ENCODE measurements around the gene KDM4C.

The KDM4C gene

DNA sequence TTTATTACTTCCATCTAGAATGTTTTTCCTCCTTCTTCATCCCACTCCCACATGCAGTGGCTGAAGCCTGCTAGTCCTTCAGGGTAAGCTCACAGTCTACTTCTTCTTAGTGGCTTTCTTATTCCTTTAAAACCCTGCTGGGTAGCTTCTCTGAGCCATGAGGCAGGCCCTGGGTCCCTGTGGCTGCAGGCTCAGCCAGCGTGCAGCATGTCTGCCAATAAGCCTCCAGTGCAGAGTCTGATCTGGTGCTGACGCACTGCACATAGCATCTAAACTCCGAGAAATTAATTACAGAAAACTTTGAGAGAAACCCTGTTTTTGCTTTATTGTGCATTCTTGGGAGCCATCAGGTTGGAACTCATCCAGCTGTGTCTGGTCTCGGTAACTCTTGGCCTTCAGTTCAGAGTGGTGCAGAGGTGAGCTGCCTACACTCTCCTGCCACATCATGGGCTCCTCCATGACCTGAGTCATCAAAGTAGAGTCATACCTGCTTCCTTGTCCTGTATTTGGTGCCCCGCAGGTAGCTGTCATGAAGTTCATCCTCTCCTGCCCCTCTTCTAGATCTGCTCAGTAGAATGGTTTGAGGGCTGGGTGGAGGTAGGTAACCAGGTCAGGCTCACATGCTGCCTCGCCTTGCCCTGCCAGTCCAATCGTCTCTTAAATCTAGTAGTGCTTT lies 339.4 kb downstream of the KDM4C start:
- Histone ChIP-seq H3K36me3 (no peaks in the 10 kb centered on the region), H3K9me3 (no peaks in the 10 kb centered on the region), H3K4me1 (ENCODE audit: control insufficient read depth in 1 of 2, insufficient read depth in 1 of 2, low read depth in 1 of 2, low read length in 1 of 2) (no peaks in the 10 kb centered on the region), H3K27me3 (no peaks in the 10 kb centered on the region), H3K4me3 (ENCODE audit: low read depth in 1 of 2, low read length in 1 of 2) (no peak overlapping the region), H3K27ac (no peak overlapping the region)
- TF ChIP-seq, protein P1, sequence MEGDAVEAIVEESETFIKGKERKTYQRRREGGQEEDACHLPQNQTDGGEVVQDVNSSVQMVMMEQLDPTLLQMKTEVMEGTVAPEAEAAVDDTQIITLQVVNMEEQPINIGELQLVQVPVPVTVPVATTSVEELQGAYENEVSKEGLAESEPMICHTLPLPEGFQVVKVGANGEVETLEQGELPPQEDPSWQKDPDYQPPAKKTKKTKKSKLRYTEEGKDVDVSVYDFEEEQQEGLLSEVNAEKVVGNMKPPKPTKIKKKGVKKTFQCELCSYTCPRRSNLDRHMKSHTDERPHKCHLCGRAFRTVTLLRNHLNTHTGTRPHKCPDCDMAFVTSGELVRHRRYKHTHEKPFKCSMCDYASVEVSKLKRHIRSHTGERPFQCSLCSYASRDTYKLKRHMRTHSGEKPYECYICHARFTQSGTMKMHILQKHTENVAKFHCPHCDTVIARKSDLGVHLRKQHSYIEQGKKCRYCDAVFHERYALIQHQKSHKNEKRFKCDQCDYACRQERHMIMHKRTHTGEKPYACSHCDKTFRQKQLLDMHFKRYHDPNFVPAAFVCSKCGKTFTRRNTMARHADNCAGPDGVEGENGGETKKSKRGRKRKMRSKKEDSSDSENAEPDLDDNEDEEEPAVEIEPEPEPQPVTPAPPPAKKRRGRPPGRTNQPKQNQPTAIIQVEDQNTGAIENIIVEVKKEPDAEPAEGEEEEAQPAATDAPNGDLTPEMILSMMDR (IDR thresholded peaks at IDR 0.05) = no peak

DNA sequence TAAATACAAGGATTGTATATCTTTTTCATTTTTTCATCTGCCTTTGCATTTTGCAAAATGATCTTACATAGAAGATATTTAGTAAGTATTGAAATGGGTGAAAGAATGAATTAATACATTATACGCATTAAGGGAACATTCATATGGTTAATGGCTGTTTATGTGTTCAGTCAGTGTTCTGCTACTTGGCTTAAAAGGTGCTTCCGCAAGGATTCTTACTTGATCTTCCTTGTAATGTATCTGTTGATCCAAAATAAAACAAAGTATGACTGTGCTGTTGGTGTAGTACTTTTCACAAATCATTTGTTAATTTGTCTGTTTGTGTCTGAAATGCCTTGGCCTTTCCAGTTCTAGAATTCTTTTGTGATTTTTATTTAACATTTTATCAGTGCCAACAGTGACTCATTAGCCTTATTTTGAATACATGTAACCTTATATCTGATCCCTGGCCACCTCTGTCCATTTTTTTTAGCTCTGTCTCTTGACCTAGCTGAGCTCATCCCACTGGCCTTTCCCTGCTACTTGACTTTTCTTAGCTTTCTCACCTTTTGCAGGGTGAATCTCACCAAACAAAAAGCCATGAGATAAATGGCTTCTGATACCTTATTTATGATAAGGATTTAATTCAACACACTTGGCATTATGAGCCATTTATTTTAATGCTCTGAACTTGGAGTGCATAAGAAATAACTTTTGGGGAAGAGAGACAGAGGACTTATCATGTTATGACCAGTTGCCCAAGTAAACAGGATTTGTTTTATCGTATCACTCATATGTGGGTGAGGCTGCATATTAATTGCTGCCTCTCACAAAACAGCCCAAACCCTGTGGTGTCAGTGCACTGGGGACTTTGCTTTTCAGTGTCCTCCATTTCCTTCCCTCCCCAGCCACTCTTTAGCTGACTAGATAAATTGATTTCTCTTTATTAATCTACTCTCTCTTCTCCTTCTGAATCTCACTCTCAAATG lies 340.3 kb downstream of the KDM4C start:
- Histone ChIP-seq H3K27ac (no peak overlapping the region), H3K9me3 (no peaks in the 10 kb centered on the region), H3K4me3 (ENCODE audit: low read depth in 1 of 2, low read length in 1 of 2) (no peak overlapping the region), H3K36me3 (no peaks in the 10 kb centered on the region), H3K27me3 (no peaks in the 10 kb centered on the region), H3K4me1 (ENCODE audit: control insufficient read depth in 1 of 2, insufficient read depth in 1 of 2, low read depth in 1 of 2, low read length in 1 of 2) (no peaks in the 10 kb centered on the region)
- TF ChIP-seq, protein P1 (IDR thresholded peaks at IDR 0.05) = no peak

DNA sequence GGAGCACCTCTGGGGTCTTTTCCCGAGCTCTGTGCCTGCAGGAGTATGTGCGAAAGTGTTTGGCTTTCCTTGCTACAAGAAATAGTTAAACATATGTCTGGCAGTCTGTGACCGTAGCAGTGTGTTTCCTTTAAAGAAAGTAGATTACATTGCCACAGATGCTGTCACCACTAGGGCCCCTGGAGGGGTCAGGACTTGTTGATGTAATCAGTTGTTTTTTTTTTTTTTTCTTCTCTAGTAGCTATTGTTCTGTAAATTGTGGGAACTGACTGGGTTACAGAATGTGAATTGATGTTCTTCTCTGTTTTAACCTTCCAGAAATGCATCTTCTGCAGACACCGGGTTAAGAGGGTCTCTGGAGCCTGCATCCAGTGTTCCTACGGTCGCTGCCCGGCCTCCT lies 345.6 kb downstream of the KDM4C start:
- no peaks in the 10 kb centered on the region for H3K9me3 ChIP-seq
- no peaks in the 10 kb centered on the region for H3K27me3 ChIP-seq
- no peak overlapping the region for H3K4me3 ChIP-seq (ENCODE audit: low read depth in 1 of 2, low read length in 1 of 2)
- TF ChIP-seq, protein P1 (IDR thresholded peaks at IDR 0.05) = no peak
- peaks cover 11 to 21% of the 10 kb centered on the region in 2 experiments for H3K4me1 ChIP-seq (ENCODE audit: control insufficient read depth in 1 of 2, insufficient read depth in 1 of 2, low read depth in 1 of 2, low read length in 1 of 2)
- no peak overlapping the region for H3K27ac ChIP-seq
- H3K36me3 ChIP-seq = peaks cover 19% of the 10 kb centered on the region

DNA sequence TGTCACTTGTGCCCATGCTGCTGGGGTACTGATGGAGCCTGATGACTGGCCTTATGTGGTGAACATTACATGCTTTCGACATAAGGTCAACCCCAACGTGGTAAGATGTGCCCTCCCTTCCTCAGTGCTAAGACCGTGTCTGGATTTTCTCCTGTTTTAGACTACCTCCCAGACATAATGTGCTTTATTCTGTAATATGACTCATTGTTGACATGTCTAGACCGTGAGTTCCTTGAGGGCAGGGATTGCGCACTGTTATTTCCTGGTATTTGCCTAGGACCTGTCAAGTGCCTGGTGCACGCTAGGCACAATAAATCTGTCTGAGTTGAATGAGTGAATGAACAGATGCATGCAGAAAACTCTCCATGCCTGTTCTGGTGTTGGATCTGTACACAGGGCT lies 346.0 kb downstream of the KDM4C start:
- TF ChIP-seq, protein P1 (IDR thresholded peaks at IDR 0.05) = no peak

DNA sequence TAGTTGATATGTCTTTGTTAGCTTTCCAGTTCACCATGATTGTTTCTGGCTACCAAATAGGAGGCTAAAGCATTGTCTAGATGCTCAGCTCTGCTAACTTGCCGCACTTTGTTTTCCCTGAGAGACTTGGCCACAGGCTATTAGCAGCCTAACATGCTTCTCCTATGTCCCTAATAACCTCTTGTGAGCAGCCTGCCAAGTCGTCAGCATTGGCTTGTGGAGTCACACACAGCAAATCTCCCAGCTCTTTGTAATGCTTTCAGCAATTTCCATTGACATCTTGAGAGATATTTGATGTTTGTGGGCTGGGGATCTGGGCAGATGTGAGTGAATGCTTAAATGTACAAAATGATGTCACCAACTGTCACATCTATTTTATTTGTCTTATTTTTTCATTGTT lies 346.9 kb downstream of the KDM4C start:
- TF ChIP-seq, protein P1 (IDR thresholded peaks at IDR 0.05) = no peak
- H3K4me3 ChIP-seq (ENCODE audit: low read depth in 1 of 2, low read length in 1 of 2) = no peak overlapping the region

More for the DNA sequence above, 346.0 kb downstream of the KDM4C start:
- no peaks in the 10 kb centered on the region for H3K9me3 ChIP-seq
- no peaks in the 10 kb centered on the region for H3K27me3 ChIP-seq
- peaks cover 11 to 21% of the 10 kb centered on the region in 2 experiments for H3K4me1 ChIP-seq (ENCODE audit: control insufficient read depth in 1 of 2, insufficient read depth in 1 of 2, low read depth in 1 of 2, low read length in 1 of 2)
- peaks cover 19% of the 10 kb centered on the region for H3K36me3 ChIP-seq
- no peak overlapping the region for H3K4me3 ChIP-seq (ENCODE audit: low read depth in 1 of 2, low read length in 1 of 2)
- no peak overlapping the region for H3K27ac ChIP-seq

More for the DNA sequence above, 346.9 kb downstream of the KDM4C start:
- peaks cover 19% of the 10 kb centered on the region for H3K36me3 ChIP-seq
- no peaks in the 10 kb centered on the region for H3K9me3 ChIP-seq
- no peaks in the 10 kb centered on the region for H3K27me3 ChIP-seq
- no peak overlapping the region for H3K27ac ChIP-seq
- peaks cover 11 to 21% of the 10 kb centered on the region in 2 experiments for H3K4me1 ChIP-seq (ENCODE audit: control insufficient read depth in 1 of 2, insufficient read depth in 1 of 2, low read depth in 1 of 2, low read length in 1 of 2)
